Breast epithelium (tissue), 4 donors: ENCODE data around the gene RERE. TPM values are rescaled to one million over a fixed set of nuclear protein-coding genes. Genes with fewer than 3 reads are reported as not detected.
"Not testable (repeated sequence)": the region's sequence is repeated elsewhere in the genome, so short reads cannot be mapped to it uniquely, and the experiment has no call there.

Experiments
- DNase-seq, 2 donors: peaks; one replicate each; pipeline ENCODE4 v3.0.0-alpha.2; 2019; ENCODE audit warnings: low spot score in 2 of 2
- H3K27ac ChIP-seq, 2 donors: fragments of 200-600 bp; sonication (generic) in 1 of 2; one replicate each; pipeline ENCODE4 v1.5.1; 2016 to 2019; ENCODE audit warnings: mild to moderate bottlenecking in 1 of 2
- H3K27me3 ChIP-seq, 2 donors: fragments of 200-600 bp; sonication (generic) in 1 of 2; one replicate each; pipeline versions ENCODE4 v1.5.1 to v1.6.0; 2017 to 2019; ENCODE audit warnings: control low read depth in 1 of 2, mild to moderate bottlenecking in 1 of 2
- H3K36me3 ChIP-seq: fragments of 200-600 bp; one replicate; pipeline ENCODE4 v1.5.1; 2019
- H3K4me1 ChIP-seq, 2 donors: fragments of 200-600 bp; sonication (generic); one replicate each; pipeline ENCODE4 v1.5.1; 2016 to 2019; ENCODE audit warnings: control low read depth in 1 of 2
- H3K4me3 ChIP-seq, 3 donors: fragments of 200-600 bp; sonication (generic); 1 replicate in 2 of 3; 2 replicates in 1 of 3; pipeline ENCODE4 v1.5.1; 2016 to 2019; ENCODE audit warnings: mild to moderate bottlenecking in 3 of 3, moderate library complexity in 2 of 3
- H3K9me3 ChIP-seq, 2 donors: fragments of 200-600 bp; sonication (generic) in 1 of 2; one replicate each; pipeline ENCODE4 v1.5.1; 2016 to 2019; ENCODE audit warnings: control low read depth in 1 of 2
- POLR2A ChIP-seq: fragments of 450-650 bp; IDR thresholded peaks from one replicate; pipeline ENCODE4 v1.6.1; 2016; ENCODE audit warnings: antibody characterized with exemption, mild to moderate bottlenecking, moderate library complexity
- POLR2AphosphoS5 ChIP-seq, 3 donors: sonication (generic); formaldehyde crosslinking; IDR thresholded peaks; one replicate each; pipeline ENCODE4 v1.6.1; 2017; ENCODE audit warnings: antibody characterized with exemption in 3 of 3
- intact Hi-C: fragments of 100-400 bp; cut with DNase I; formaldehyde crosslinking; loops from one replicate; pipeline ENCODE4 v1.15.1; 2023; ENCODE audit warnings: low total_unique reads
- total RNA-seq, 3 donors: library from RNA; depleted of rRNA; stranded (reverse); fragments of >200 nt; gene quantifications; one replicate each; pipeline ENCODE4 v1.1.0, GENCODE V29; 2016
- TF ChIP-seq, protein P1 (sequence below), 3 donors: fragments of 450-650 bp; IDR thresholded peaks; one replicate each; pipeline ENCODE4 v1.5.1; 2016 to 2017; ENCODE audit warnings: antibody characterized with exemption in 3 of 3, mild to moderate bottlenecking in 3 of 3, moderate library complexity in 3 of 3

The RERE gene
- total RNA-seq, 3 donors from 2014 or later = 65.8 to 166 (median 123) TPM

DNA sequence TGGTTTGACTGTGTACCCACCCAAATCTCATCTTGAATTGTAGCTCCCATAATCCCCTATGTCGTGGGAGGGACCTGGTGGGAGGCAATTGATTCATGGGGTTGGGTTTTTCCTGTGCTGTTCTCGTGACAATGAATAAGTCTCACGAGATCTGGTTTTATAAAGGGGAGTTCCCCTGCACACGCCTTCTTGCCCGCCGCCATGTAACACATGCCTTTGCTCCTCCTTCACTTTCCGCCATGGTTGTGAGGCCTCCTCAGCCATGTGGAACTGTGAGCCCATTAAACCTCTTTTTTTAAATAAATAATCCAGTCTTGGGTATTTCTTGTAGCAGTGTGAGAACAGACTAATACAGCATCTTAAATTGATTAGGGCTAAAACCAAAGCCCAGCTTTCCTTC is 22.6 kb upstream of the RERE start:
- no peaks in the 10 kb centered on the region for H3K27me3 ChIP-seq
- H3K4me3 ChIP-seq = no peak overlapping the region
- no peaks in the 10 kb centered on the region for H3K4me1 ChIP-seq
- DNase-seq = no peak
- H3K9me3 ChIP-seq = no peaks in the 10 kb centered on the region
- intact Hi-C loops = no loop called here
- H3K27ac ChIP-seq = no peak overlapping the region
- TF ChIP-seq, protein P1, sequence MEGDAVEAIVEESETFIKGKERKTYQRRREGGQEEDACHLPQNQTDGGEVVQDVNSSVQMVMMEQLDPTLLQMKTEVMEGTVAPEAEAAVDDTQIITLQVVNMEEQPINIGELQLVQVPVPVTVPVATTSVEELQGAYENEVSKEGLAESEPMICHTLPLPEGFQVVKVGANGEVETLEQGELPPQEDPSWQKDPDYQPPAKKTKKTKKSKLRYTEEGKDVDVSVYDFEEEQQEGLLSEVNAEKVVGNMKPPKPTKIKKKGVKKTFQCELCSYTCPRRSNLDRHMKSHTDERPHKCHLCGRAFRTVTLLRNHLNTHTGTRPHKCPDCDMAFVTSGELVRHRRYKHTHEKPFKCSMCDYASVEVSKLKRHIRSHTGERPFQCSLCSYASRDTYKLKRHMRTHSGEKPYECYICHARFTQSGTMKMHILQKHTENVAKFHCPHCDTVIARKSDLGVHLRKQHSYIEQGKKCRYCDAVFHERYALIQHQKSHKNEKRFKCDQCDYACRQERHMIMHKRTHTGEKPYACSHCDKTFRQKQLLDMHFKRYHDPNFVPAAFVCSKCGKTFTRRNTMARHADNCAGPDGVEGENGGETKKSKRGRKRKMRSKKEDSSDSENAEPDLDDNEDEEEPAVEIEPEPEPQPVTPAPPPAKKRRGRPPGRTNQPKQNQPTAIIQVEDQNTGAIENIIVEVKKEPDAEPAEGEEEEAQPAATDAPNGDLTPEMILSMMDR (IDR thresholded peaks at IDR 0.05) = no peak
- TF ChIP-seq POLR2A (no peak), POLR2AphosphoS5 (IDR thresholded peaks at IDR 0.05) (no peak)
- no peaks in the 10 kb centered on the region for H3K36me3 ChIP-seq

DNA sequence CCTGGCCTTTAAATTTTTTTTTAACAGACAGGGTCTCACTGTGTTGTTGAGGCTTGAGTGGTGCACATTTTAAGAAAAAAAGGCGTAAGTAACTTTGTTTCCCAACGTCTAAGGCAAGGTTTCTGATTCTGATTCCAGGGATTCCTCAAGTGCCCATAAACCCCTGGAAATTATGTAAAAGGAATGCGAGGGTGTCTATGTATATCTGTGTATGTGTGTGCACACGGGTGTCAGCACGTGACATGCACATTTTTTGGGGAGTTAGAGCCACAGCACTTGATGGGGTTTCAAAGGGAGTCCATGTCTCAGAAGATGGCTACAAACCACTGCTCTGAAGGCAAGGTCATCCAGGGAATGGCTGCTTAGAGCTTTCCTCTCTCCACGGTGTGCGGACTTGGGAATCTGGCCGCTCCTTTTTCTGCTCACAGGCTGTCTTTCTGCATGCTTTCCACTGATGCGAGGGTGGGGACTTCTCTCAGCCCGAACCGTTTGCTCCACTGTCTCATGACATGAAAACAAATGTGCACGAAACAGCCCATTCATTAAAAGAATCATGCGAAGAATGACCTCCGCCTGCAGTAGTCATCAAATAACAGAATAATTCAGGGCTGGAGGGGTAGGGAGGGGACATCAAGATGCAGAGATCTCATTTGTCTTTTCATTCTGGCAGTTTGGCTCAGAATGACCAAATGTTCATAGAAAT is 18.7 kb upstream of the RERE start:
- H3K27me3 ChIP-seq = no peaks in the 10 kb centered on the region
- no peak for DNase-seq
- intact Hi-C loops = no loop called here
- no peaks in the 10 kb centered on the region for H3K4me1 ChIP-seq
- TF ChIP-seq POLR2A (no peak), POLR2AphosphoS5 (IDR thresholded peaks at IDR 0.05) (no peak)
- TF ChIP-seq, protein P1 (IDR thresholded peaks at IDR 0.05) = no peak
- H3K4me3 ChIP-seq = no peak overlapping the region
- H3K36me3 ChIP-seq = no peaks in the 10 kb centered on the region
- no peak overlapping the region for H3K27ac ChIP-seq
- no peaks in the 10 kb centered on the region for H3K9me3 ChIP-seq

DNA sequence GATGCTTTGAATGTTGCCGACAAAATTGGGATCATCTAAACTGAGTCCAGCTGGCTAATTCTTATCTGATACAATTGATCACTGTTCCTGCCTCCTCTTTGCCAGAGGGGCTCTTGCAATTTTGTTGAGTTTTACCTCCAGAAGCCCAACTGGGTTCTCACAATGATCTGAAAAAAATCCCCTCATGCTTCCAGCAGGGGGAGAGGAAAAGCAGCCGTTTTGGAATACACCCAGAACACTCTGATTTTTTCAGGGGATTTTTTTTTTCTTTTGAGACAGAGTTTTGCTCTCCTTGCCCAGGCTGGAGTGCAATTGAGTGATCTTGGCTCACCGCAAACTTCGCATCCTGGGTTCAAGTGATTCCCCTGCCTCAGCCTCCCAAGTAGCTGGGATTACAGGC is 13.9 kb upstream of the RERE start:
- Histone ChIP-seq H3K9me3 (no peaks in the 10 kb centered on the region), H3K27me3 (no peaks in the 10 kb centered on the region), H3K27ac (no peak overlapping the region), H3K4me3 (no peak overlapping the region), H3K4me1 (no peaks in the 10 kb centered on the region), H3K36me3 (no peaks in the 10 kb centered on the region)
- intact Hi-C loops = no loop called here
- TF ChIP-seq POLR2A (no peak), POLR2AphosphoS5 (IDR thresholded peaks at IDR 0.05) (no peak)
- TF ChIP-seq, protein P1 (IDR thresholded peaks at IDR 0.05) = no peak
- DNase-seq = no peak

DNA sequence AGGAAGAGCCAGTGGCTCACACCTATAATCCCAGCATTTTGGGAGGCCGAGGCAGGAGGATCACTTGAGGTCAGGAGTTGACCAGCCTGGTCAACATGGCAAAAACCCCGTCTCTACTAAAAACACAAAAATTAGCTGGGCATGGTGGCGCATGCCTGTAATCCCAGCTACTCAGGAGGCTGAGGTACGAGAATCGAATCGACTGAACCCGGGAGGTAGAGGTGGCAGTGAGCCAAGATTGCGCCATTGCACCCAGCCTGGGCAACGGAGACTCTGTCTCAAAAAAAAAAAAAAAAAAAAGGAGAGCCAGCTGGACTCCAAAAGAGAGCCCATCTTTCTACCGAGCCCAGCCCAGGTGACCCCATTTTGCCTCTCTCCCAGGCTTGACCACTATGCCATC is 13.3 kb upstream of the RERE start:
- H3K4me3 ChIP-seq, H3K27ac ChIP-seq, H3K4me1 ChIP-seq, H3K9me3 ChIP-seq, H3K27me3 ChIP-seq, intact Hi-C loops, H3K36me3 ChIP-seq: not testable (repeated sequence)
- DNase-seq = peak in 1 of 2 donors; percentile 5

DNA sequence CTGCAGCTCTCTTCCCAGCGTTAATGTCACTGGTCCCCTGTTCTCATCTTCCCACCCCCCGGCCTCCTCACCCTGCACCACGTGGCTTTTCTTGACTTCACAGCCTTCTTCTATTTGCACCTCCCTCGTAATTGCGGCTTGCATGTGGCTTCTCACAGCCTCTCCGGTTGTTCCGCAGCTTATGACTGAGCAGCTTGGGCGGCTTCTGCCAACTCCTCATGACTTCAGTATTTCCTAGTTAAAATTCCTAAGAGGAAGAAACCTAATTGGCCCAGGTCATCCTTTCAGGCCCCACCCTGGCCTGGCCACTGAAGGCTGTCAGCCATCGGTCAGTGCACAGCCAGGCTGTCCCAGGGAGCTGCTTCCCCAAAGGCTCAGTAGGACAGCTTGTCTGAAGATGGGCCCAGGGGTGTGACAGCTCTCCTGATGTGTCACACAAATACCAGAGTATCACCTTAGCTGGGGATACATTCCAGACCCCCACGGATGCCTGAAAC is 8.6 kb upstream of the RERE start:
- Histone ChIP-seq H3K36me3 (no peaks in the 10 kb centered on the region), H3K4me3 (no peak overlapping the region), H3K27ac (no peak overlapping the region), H3K4me1 (no peaks in the 10 kb centered on the region), H3K9me3 (no peaks in the 10 kb centered on the region), H3K27me3 (no peaks in the 10 kb centered on the region)
- intact Hi-C loops = loop anchor here (5.0 kb wide), 1 partner anchor 746 kb away; no protein-coding TSS in a partner anchor
- DNase-seq = no peak
- TF ChIP-seq POLR2AphosphoS5 (IDR thresholded peaks at IDR 0.05) (no peak), POLR2A (no peak)
- TF ChIP-seq, protein P1 (IDR thresholded peaks at IDR 0.05) = no peak
